Measurements from ENCODE around the gene ST6GAL1. TPM values are rescaled to one million over a fixed set of nuclear protein-coding genes. Genes with fewer than 3 reads are reported as not detected.

Gene ST6GAL1
- total and polyA plus RNA-seq, 2 of the 8 experiments (the other 6 are each of a cell fraction or from before 2014, with no cell fraction given) = 62.8 to 80.9 TPM

- TF ChIP-seq, protein P1, sequence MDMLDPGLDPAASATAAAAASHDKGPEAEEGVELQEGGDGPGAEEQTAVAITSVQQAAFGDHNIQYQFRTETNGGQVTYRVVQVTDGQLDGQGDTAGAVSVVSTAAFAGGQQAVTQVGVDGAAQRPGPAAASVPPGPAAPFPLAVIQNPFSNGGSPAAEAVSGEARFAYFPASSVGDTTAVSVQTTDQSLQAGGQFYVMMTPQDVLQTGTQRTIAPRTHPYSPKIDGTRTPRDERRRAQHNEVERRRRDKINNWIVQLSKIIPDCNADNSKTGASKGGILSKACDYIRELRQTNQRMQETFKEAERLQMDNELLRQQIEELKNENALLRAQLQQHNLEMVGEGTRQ (IDR thresholded peaks at IDR 0.05; ENCODE audit: low read length) = peak; percentile 51; the same call in 1 of the 2 replicates
- TF ChIP-seq POLR2A (IDR thresholded peaks at IDR 0.05; ENCODE audit: control extremely low read depth in 1 of 2, low read depth in 2 of 2, low read length in 2 of 2) (peak; percentile 28 to 65; a peak in 2 of 3 replicates), EZH2 (IDR thresholded peaks at IDR 0.05; ENCODE audit: low read depth, low read length, severe bottlenecking) (no peak), E2F6 (IDR thresholded peaks at IDR 0.05) (peak; percentile 72; the same call in 1 of the 2 replicates), NANOG (IDR thresholded peaks at IDR 0.05; ENCODE audit: insufficient read depth, low read depth, low read length, poor library complexity, severe bottlenecking) (no peak), YY1 (IDR thresholded peaks at IDR 0.05; ENCODE audit: low read depth, low read length) (0 out of 2 replicates have a peak, but pooled peaks have one; percentile 45), GTF2F1 (IDR thresholded peaks at IDR 0.05; ENCODE audit: borderline replicate concordance, low read depth, low read length) (0 out of 2 replicates have a peak, but pooled peaks have one; percentile 47), MAFK (IDR thresholded peaks at IDR 0.05; ENCODE audit: low read depth, low read length) (no peak), SAP30 (IDR thresholded peaks at IDR 0.05; ENCODE audit: insufficient read depth, insufficient replicate concordance, low read length) (no peak), CHD1 (IDR thresholded peaks at IDR 0.05; ENCODE audit: low read depth, low read length) (no peak), RBBP5 (IDR thresholded peaks at IDR 0.05; ENCODE audit: borderline replicate concordance, low read depth, low read length) (peak; percentile 85; the same call in 1 of the 2 replicates), TAF1 (IDR thresholded peaks at IDR 0.05; ENCODE audit: low read depth, low read length) (peak; percentile 86), CHD2 (IDR thresholded peaks at IDR 0.05; ENCODE audit: low read length) (no peak), JUND (IDR thresholded peaks at IDR 0.05; ENCODE audit: low read length) (no peak), RAD21 (IDR thresholded peaks at IDR 0.05 in 1 of 2, conservative IDR thresholded peaks at IDR 0.05 in 1 of 2; ENCODE audit: low read depth in 2 of 2, low read length in 2 of 2) (peak; percentile 39 to 60)
- TF ChIP-seq, protein P2, sequence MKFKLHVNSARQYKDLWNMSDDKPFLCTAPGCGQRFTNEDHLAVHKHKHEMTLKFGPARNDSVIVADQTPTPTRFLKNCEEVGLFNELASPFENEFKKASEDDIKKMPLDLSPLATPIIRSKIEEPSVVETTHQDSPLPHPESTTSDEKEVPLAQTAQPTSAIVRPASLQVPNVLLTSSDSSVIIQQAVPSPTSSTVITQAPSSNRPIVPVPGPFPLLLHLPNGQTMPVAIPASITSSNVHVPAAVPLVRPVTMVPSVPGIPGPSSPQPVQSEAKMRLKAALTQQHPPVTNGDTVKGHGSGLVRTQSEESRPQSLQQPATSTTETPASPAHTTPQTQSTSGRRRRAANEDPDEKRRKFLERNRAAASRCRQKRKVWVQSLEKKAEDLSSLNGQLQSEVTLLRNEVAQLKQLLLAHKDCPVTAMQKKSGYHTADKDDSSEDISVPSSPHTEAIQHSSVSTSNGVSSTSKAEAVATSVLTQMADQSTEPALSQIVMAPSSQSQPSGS (IDR thresholded peaks at IDR 0.05; ENCODE audit: low read length) = no peak
Observed at GRCh38 chr3:186930143-186930640, at the start of gene ST6GAL1 (continued).

All from H1 (cell line).